Immature natural killer cell (primary cell): ENCODE data around the gene ANGPTL5. TPM values are rescaled to one million over a fixed set of nuclear protein-coding genes. Genes with fewer than 3 reads are reported as not detected.

Experiments
- DNase-seq, 3 donors: peaks; one replicate each; pipeline ENCODE4 v3.0.0; 2022; ENCODE audit warnings: mixed read lengths in 1 of 3
- H3K27ac Mint-ChIP-seq, 6 donors: one replicate each; pipeline ENCODE4 v1.8.0; 2020; ENCODE audit warnings: mixed read lengths in 6 of 6, mild to moderate bottlenecking in 5 of 6, inconsistent platforms in 4 of 6, moderate library complexity in 3 of 6
- H3K27me3 Mint-ChIP-seq, 3 donors: one replicate each; pipeline ENCODE4 v1.8.0; 2020 to 2021; ENCODE audit warnings: low read depth in 3 of 3, mild to moderate bottlenecking in 3 of 3, mixed read lengths in 3 of 3, moderate library complexity in 3 of 3, inconsistent platforms in 1 of 3
- H3K36me3 Mint-ChIP-seq, 3 donors: one replicate each; pipeline ENCODE4 v1.8.0; 2020; ENCODE audit warnings: mixed read lengths in 3 of 3, inconsistent platforms in 2 of 3, mild to moderate bottlenecking in 2 of 3
- H3K4me1 Mint-ChIP-seq, 2 donors: one replicate each; pipeline ENCODE4 v1.8.0; 2020; ENCODE audit warnings: inconsistent platforms in 2 of 2, mild to moderate bottlenecking in 2 of 2, mixed read lengths in 2 of 2, moderate library complexity in 1 of 2
- H3K4me3 Mint-ChIP-seq, 5 donors: one replicate each; pipeline ENCODE4 v1.8.0; 2020; ENCODE audit warnings: mild to moderate bottlenecking in 5 of 5, mixed read lengths in 5 of 5, inconsistent platforms in 3 of 5, moderate library complexity in 3 of 5
- H3K9me3 Mint-ChIP-seq, 6 donors: one replicate each; pipeline ENCODE4 v1.8.0; 2020; ENCODE audit warnings: mild to moderate bottlenecking in 6 of 6, mixed read lengths in 6 of 6, inconsistent platforms in 4 of 6, moderate library complexity in 3 of 6
- polyA plus RNA-seq, 3 donors: library from polyadenylated mRNA; unstranded; fragments of 300-500 nt; fragmentation: Illumina TruSeq; gene quantifications; one replicate each; pipeline ENCODE4 v1.2.3, GENCODE V29; 2021

ANGPTL5 gene
- polyA plus RNA-seq, 3 donors from 2014 or later: not detected

- Mint-ChIP-seq H3K4me1 (peaks cover 56 to 65% of the 10 kb centered on the region in 2 donors), H3K36me3 (no peaks in the 10 kb centered on the region), H3K27me3 (peaks cover 5 to 9% (median 6%) of the 10 kb centered on the region in 3 donors), H3K27ac (peak overlapping the region; percentile 91 to 98 (median 96)), H3K4me3 (peak overlapping the region; percentile 89 to 97 (median 94)), H3K9me3 (no peaks in the 10 kb centered on the region)
- peak; percentile 12 to 36 (median 30) for DNase-seq
Measured at GRCh38 chr11:101915791-101916291, 481 bp downstream of the ANGPTL5 start.

DNA sequence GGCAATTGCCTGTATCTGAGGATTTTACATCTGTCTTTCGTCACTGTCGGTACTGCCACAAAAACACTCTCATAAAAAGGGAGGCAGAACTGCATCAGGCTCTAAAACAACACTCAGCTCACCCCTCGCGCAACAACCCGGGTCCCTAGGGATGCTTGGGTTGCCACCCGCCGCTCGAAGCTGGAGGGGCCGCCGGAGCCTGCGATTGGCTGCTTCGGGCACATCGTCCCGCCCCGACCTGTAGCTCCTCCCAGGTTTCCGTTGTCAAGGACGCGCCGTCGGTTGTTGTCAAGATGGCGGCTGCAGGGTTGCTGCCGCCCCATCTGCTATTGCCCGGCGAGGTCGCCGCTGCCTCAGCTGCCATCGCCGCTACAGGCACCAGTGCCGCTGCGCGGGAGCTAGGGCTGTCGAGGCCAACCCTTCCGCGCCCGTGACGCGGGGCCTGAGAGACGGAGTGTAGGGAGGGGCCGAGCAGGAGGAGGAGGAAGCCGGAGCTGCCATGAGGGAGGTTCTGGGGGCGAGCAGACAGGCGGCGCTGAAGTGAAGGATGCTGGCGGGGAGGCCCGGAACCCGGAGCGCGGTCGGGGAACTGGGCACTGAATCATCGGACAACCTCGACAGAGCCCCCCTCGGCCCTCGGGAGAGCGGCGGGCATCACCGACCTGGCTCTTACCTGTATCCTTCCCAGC lies 1.4 kb downstream of the ANGPTL5 start, which contains the start of gene CEP126:
CEP126 (plus strand) TSS at position 273 of the 689 bp plus-strand sequence; CDS start at position 548, 275 bp downstream.
- no peaks in the 10 kb centered on the region for H3K9me3 Mint-ChIP-seq
- H3K27ac Mint-ChIP-seq: peak within 1 kb of the TSS; percentile 91 to 98 (median 96)
- H3K27me3 Mint-ChIP-seq: peaks cover 5 to 6% (median 6%) of the 10 kb centered on the region in 3 donors
- DNase-seq: peak; percentile 94 to 95 (median 94)
- peaks cover 48 to 55% of the 10 kb centered on the region in 2 donors for H3K4me1 Mint-ChIP-seq
- H3K36me3 Mint-ChIP-seq: no peaks in the 10 kb centered on the region
- H3K4me3 Mint-ChIP-seq: peak within 1 kb of the TSS; percentile 89 to 97 (median 94)

GRCh38 chr11:101914341-101914737 lies 2.0 kb downstream of the ANGPTL5 start:
- H3K27me3 Mint-ChIP-seq: peaks cover 5 to 6% (median 6%) of the 10 kb centered on the region in 3 donors
- no peaks in the 10 kb centered on the region for H3K36me3 Mint-ChIP-seq
- DNase-seq: no peak
- peaks cover 45 to 50% of the 10 kb centered on the region in 2 donors for H3K4me1 Mint-ChIP-seq
- H3K27ac Mint-ChIP-seq: peak overlapping the region; percentile 91 to 98 (median 96)
- H3K4me3 Mint-ChIP-seq: peak overlapping the region; percentile 89 to 97 (median 94)
- H3K9me3 Mint-ChIP-seq: no peaks in the 10 kb centered on the region

DNA sequence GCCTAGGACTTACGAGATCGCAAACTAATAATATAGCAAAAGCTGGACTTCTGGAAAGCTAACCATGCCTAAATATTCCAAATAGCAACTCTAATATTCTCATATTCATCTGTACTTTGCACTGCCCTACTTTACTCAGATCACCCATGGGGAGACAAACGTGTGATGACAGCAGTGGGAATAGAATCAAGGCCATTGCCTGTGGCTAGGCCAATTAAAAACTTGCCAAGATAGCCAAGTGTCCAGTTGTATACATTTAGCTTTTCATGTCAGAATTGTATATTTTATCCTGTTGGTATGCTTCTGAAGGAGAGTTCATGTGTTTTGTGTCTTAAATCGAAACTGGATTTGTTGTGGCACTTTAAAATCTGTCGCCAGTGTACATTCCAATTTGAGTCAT lies 2.7 kb downstream of the ANGPTL5 start:
- Mint-ChIP-seq H3K4me1 (peaks cover 39 to 43% of the 10 kb centered on the region in 2 donors), H3K9me3 (no peaks in the 10 kb centered on the region), H3K27me3 (peaks cover 5 to 6% (median 6%) of the 10 kb centered on the region in 3 donors), H3K36me3 (no peaks in the 10 kb centered on the region), H3K4me3 (peak overlapping the region; percentile 15 to 97 (median 92)), H3K27ac (peak overlapping the region in 3 of 6 donors; percentile 4 to 96 (median 95))
- no peak for DNase-seq

GRCh38 chr11:101912823-101913284 lies 3.5 kb downstream of the ANGPTL5 start:
- no peak for DNase-seq
- peaks cover 33 to 38% of the 10 kb centered on the region in 2 donors for H3K4me1 Mint-ChIP-seq
- H3K27ac Mint-ChIP-seq: no peak overlapping the region
- H3K27me3 Mint-ChIP-seq: peaks cover 5 to 6% (median 6%) of the 10 kb centered on the region in 3 donors
- no peak overlapping the region for H3K4me3 Mint-ChIP-seq
- H3K36me3 Mint-ChIP-seq: no peaks in the 10 kb centered on the region
- H3K9me3 Mint-ChIP-seq: no peaks in the 10 kb centered on the region

GRCh38 chr11:101909087-101909486 lies 7.2 kb downstream of the ANGPTL5 start:
- H3K27me3 Mint-ChIP-seq: peaks cover 0 to 4% (median 3%) of the 10 kb centered on the region in 3 donors
- H3K4me1 Mint-ChIP-seq: peaks cover 2 to 5% of the 10 kb centered on the region in 2 donors
- no peak for DNase-seq
- H3K9me3 Mint-ChIP-seq: no peaks in the 10 kb centered on the region
- no peak overlapping the region for H3K4me3 Mint-ChIP-seq
- H3K27ac Mint-ChIP-seq: no peak overlapping the region
- no peaks in the 10 kb centered on the region for H3K36me3 Mint-ChIP-seq

DNA sequence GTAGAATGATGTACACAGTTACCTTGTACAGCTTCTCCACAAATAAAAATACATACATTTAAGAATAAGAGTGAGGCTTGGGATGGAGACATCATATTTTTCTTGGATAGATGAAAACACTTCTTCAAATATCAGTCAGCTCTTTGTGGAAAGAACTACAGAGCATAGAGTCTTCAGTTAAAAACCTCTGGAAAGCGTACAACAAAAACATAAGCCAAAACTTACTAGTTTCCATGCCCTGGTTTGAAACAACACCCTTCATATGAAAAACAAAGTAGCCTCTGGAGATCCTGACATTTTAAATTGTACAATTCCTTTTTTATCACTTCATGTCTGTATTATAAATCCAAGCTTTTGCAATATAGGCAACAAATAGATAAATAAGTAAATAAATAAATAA lies 8.5 kb downstream of the ANGPTL5 start:
- no peaks in the 10 kb centered on the region for H3K9me3 Mint-ChIP-seq
- no peaks in the 10 kb centered on the region for H3K36me3 Mint-ChIP-seq
- H3K27ac Mint-ChIP-seq: no peak overlapping the region
- H3K4me1 Mint-ChIP-seq: no peaks in the 10 kb centered on the region
- H3K27me3 Mint-ChIP-seq: peaks cover 3 to 5% (median 4%) of the 10 kb centered on the region in 3 donors
- no peak overlapping the region for H3K4me3 Mint-ChIP-seq
- DNase-seq: no peak

DNA sequence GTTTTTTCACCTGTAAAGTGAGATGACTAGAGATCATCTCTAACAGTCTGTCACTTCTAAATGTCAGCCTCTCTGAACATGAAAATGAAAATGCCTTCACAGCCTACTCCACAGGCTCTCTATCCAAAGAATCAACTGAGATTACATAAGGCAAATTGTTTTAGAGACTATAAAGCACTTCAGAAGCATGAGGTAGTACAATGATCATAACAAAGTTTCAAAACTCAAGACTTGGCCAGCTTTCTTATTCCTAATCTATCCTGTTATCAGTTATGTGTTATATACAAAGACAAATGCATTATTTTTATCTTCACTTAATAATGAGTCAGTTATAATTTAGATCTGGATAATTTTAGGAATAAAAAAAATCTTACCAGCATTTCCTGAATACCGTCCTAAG lies 21.8 kb downstream of the ANGPTL5 start:
- Mint-ChIP-seq H3K27me3 (peaks cover 0 to 14% (median 4%) of the 10 kb centered on the region in 3 donors), H3K9me3 (no peaks in the 10 kb centered on the region), H3K36me3 (no peaks in the 10 kb centered on the region), H3K27ac (no peak overlapping the region), H3K4me1 (no peaks in the 10 kb centered on the region), H3K4me3 (no peak overlapping the region)
- DNase-seq: no peak

- Mint-ChIP-seq H3K9me3 (peaks cover 0 to 3% (median 0%) of the 10 kb centered on the region in 6 donors), H3K27ac (no peak overlapping the region), H3K36me3 (no peaks in the 10 kb centered on the region), H3K27me3 (peaks cover 0 to 18% (median 8%) of the 10 kb centered on the region in 3 donors), H3K4me1 (no peaks in the 10 kb centered on the region), H3K4me3 (no peak overlapping the region)
- no peak for DNase-seq
Measured at GRCh38 chr11:101889767-101890166, 26.6 kb downstream of the ANGPTL5 start.

GRCh38 chr11:101885631-101886030 lies 30.7 kb downstream of the ANGPTL5 start:
- Mint-ChIP-seq H3K4me1 (no peaks in the 10 kb centered on the region), H3K9me3 (peaks cover 0 to 3% (median 0%) of the 10 kb centered on the region in 6 donors), H3K27ac (no peak overlapping the region), H3K36me3 (no peaks in the 10 kb centered on the region), H3K27me3 (peaks cover 5 to 23% (median 6%) of the 10 kb centered on the region in 3 donors), H3K4me3 (no peak overlapping the region)
- DNase-seq: no peak

- Mint-ChIP-seq H3K27ac (no peak overlapping the region), H3K9me3 (no peaks in the 10 kb centered on the region), H3K4me3 (no peak overlapping the region), H3K36me3 (no peaks in the 10 kb centered on the region), H3K27me3 (peaks cover 4 to 20% (median 5%) of the 10 kb centered on the region in 3 donors), H3K4me1 (no peaks in the 10 kb centered on the region)
- no peak for DNase-seq
Measured at GRCh38 chr11:101881586-101881985, 34.7 kb downstream of the ANGPTL5 start.

DNA sequence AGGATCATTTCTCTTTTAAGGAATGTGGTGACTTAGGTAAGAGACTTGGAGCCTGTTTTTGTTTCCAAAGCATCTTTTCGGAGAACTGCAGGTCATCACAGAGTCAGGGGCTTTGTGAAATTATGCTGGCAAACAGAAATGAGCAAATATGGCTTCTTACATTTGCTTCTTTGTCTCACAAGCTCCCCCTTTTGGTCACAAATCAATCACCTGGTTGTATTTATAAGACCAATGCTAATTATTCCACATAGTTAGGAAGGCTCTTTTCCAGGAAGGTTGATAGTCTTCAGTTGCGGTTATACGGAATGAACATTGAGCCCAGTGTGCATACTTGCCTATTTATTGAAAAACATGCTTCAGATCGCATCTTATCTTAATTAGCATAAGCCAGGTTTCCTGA lies 36.1 kb downstream of the ANGPTL5 start:
- H3K9me3 Mint-ChIP-seq: no peaks in the 10 kb centered on the region
- no peak overlapping the region for H3K4me3 Mint-ChIP-seq
- H3K36me3 Mint-ChIP-seq: no peaks in the 10 kb centered on the region
- peaks cover 5 to 24% (median 5%) of the 10 kb centered on the region in 3 donors for H3K27me3 Mint-ChIP-seq
- H3K4me1 Mint-ChIP-seq: no peaks in the 10 kb centered on the region
- DNase-seq: no peak
- H3K27ac Mint-ChIP-seq: no peak overlapping the region

DNA sequence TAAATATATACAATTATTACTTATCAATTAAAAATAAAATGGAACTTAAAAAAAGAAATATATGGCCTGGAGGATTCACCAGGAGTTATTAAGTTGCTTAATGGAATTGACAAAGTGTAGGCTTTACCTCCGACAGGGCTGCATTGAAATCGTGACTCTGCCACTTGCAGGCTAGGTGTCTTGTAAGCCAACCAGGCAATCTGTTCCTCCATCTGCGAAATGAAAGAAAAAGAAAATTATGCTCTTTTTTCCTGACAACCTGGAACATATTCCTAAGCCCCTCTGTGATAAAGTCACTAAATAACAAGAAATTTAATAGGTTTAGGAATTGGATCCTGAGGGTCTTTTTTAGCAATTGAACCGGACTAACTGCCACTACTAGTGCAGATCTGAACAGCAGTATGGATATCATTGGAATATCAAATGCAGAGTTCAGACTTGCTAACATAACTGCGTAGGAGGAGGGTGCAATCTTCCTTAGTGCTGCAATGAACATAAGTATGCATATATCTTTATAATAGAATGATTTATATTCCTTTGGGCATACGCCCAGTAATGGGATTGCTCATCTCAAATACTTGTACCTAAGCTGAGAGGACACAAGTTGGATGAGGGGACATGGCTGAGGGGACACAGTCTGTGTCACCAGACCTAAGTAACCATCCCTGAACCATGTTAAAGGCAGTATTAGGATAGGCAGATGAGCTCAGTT lies 44.0 kb downstream of the ANGPTL5 start:
- peaks cover 1 to 10% (median 4%) of the 10 kb centered on the region in 3 donors for H3K27me3 Mint-ChIP-seq
- no peaks in the 10 kb centered on the region for H3K9me3 Mint-ChIP-seq
- DNase-seq: no peak
- H3K27ac Mint-ChIP-seq: no peak overlapping the region
- H3K36me3 Mint-ChIP-seq: no peaks in the 10 kb centered on the region
- H3K4me3 Mint-ChIP-seq: no peak overlapping the region
- no peaks in the 10 kb centered on the region for H3K4me1 Mint-ChIP-seq

GRCh38 chr11:101870510-101870909 lies 45.8 kb downstream of the ANGPTL5 start:
- H3K27me3 Mint-ChIP-seq: peaks cover 1 to 5% (median 2%) of the 10 kb centered on the region in 3 donors
- H3K27ac Mint-ChIP-seq: no peak overlapping the region
- H3K4me1 Mint-ChIP-seq: no peaks in the 10 kb centered on the region
- DNase-seq: no peak
- H3K4me3 Mint-ChIP-seq: no peak overlapping the region
- H3K36me3 Mint-ChIP-seq: no peaks in the 10 kb centered on the region
- H3K9me3 Mint-ChIP-seq: no peaks in the 10 kb centered on the region
